Measurements from ENCODE around the gene BIN1.

DNA sequence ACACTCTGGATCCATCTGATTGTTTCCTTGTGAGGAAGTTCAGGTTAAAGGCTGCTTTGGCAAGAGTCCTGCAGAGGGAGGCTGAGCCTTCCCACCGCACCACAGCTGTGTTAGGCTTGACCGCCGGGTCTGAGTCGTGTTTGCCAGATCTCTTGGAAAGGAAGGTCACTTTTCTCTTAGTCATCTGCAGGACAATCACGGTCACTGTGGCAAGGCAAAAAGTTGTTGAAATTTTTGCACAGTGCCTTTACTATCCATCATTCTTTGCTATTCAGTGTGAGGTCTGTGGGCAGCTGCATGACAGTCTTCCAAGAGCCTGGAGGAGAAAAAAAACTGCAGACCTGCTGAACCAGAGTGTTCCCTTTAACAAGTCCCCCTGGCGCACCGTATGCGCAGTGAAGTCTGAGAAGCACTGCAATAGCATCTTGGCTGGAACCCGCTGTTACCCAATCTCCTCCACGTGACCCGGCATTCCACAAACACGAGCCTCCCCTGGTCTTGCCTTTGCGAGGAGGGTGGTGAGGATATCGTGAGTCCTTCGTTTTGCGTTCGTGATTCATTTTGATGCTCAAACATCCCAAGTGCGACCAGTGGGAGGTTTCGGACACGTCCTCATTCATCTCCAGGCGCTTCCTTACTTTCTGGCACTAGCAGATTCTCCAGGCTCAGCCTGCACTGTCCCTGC is 23.0 kb downstream of the BIN1 start:
- TF ChIP-seq POLR2A (IDR thresholded peaks at IDR 0.05; ENCODE audit: low read depth, low read length) (no peak), SPI1 (IDR thresholded peaks at IDR 0.05; ENCODE audit: low read depth, low read length) (no peak)

Data from GM12891 (cell line).